Prostate gland (tissue), 2 donors: ENCODE data around the gene EPG5.

ENCODE experiments used
- POLR2A ChIP-seq: fragments of 450-650 bp; IDR thresholded peaks from one replicate; pipeline ENCODE4 v1.6.1; 2016; ENCODE audit warnings: antibody characterized with exemption, mild to moderate bottlenecking
- POLR2AphosphoS5 ChIP-seq: sonication (generic); formaldehyde crosslinking; IDR thresholded peaks from one replicate; pipeline ENCODE4 v1.6.1; 2017; ENCODE audit warnings: antibody characterized with exemption
- TF ChIP-seq, protein P1 (sequence below), 4 experiments: fragments of 200-600 bp in 2 of 4; fragments of 450-650 bp in 2 of 4; sonication (generic) in 2 of 4; IDR thresholded peaks; 1 replicate in 3 of 4; 2 replicates in 1 of 4; pipeline ENCODE4 v1.5.1; 2016 to 2019; ENCODE audit warnings: antibody characterized with exemption in 4 of 4, mild to moderate bottlenecking in 2 of 4, moderate library complexity in 2 of 4

DNA sequence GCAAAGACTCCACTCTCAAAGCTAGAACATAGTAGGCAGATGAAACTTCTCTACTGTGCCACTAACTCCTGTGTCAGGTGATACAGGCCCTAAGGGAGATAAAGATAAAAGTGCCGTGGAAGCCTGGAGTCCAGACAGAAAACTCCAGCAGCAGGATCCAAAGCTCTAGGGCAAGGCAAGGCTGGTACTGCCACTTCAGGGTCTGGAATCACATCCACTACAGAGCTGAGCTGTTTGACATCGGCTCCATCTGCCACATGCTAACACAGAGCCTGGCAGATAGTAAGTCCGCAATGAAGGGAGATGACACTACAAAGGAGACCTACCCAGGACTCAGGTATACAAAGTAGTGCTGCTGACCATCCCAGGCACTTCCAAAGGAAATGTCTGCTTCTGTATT, 34.4 kb downstream of the EPG5 start:
- TF ChIP-seq POLR2AphosphoS5 (no peak), POLR2A (no peak)
- TF ChIP-seq, protein P1, sequence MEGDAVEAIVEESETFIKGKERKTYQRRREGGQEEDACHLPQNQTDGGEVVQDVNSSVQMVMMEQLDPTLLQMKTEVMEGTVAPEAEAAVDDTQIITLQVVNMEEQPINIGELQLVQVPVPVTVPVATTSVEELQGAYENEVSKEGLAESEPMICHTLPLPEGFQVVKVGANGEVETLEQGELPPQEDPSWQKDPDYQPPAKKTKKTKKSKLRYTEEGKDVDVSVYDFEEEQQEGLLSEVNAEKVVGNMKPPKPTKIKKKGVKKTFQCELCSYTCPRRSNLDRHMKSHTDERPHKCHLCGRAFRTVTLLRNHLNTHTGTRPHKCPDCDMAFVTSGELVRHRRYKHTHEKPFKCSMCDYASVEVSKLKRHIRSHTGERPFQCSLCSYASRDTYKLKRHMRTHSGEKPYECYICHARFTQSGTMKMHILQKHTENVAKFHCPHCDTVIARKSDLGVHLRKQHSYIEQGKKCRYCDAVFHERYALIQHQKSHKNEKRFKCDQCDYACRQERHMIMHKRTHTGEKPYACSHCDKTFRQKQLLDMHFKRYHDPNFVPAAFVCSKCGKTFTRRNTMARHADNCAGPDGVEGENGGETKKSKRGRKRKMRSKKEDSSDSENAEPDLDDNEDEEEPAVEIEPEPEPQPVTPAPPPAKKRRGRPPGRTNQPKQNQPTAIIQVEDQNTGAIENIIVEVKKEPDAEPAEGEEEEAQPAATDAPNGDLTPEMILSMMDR (IDR thresholded peaks at IDR 0.05), result no peak
